A172 (cell line): Measurements from ENCODE around the gene CPED1. TPM values are rescaled to one million over a fixed set of nuclear protein-coding genes. Genes with fewer than 3 reads are reported as not detected.
"Not testable (repeated sequence)": the region's sequence is repeated elsewhere in the genome, so short reads cannot be mapped to it uniquely, and the experiment has no call there.

Experiments
- DNase-seq: peaks from one replicate; pipeline ENCODE4 v3.0.0-alpha.2; 2015; ENCODE audit warnings: low spot score
- total RNA-seq: library from RNA; depleted of rRNA; stranded (reverse); fragments of >200 nt; shearing (Covaris generic); gene quantifications from 2 replicates; pipeline ENCODE4 v1.2.3, GENCODE V29; 2014

Gene CPED1
- total RNA-seq, 1 experiment from 2014 or later = 18.4 TPM

- DNase-seq = no peak
Measured at GRCh38 chr7:121039510-121039822, 51.0 kb downstream of the CPED1 start.

- no peak for DNase-seq
Measured at GRCh38 chr7:121039994-121040393, 51.5 kb downstream of the CPED1 start.

- DNase-seq = no peak
Measured at GRCh38 chr7:121041516-121042148, 53.1 kb downstream of the CPED1 start.

DNA sequence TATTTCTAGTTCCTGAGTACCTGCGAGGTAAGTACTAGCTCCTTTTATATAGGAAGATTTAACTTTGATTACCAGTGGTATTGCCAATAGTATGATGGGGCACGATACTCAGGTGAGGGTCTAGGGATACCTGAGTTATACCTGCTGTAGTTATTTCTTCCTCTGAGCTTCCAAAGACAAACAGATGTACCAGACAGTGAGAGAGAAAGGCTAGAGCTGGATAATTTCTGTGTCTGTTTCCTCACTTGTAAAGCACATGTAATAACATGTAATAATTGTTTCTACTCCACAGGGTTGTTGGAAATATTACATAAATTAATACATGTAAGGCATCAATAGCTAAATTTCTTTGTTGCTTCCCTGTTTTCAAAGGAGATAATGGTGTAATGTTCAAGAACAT, 53.7 kb downstream of the CPED1 start:
- no peak for DNase-seq

DNA sequence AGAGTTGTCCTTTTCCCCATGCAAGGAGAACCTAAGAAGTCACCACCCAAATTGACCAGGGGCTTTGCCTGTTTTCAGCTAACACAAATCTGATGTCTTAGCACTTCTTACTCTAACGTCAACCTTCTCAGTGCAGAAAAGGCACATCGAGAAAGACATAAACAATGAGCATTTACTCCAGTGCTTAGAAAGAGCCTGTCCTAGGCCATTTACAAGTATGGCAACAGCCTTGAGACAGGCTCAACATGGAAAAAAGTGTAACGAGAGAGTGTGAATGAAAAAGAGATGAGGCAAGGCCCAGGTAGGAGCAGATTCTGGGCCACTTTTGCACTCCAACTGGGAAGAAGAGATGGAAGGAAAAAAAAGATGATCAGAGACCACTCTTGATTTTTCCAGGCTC, 54.4 kb downstream of the CPED1 start:
- DNase-seq = no peak

- DNase-seq = no peak
Measured at GRCh38 chr7:121043314-121044234, 55.1 kb downstream of the CPED1 start.

DNA sequence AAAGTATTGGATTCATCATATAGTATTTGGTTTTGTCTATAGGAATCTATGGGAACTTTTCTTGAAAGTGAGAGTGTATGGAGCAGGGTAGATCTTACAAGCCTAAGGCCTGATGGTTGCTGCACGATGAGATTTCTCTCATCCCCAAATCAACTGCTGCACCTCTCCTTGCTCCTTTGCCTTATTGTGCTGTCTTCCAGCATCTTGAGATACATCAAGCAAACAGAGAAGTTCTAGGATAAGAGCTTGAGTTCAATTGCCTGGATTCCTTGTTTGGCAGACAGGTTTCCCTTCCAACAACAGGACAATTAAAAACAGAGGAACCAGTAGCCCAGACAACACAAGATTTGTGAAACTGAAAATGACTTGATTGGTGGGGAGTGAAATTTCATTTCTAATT, 56.6 kb downstream of the CPED1 start:
- no peak for DNase-seq

DNA sequence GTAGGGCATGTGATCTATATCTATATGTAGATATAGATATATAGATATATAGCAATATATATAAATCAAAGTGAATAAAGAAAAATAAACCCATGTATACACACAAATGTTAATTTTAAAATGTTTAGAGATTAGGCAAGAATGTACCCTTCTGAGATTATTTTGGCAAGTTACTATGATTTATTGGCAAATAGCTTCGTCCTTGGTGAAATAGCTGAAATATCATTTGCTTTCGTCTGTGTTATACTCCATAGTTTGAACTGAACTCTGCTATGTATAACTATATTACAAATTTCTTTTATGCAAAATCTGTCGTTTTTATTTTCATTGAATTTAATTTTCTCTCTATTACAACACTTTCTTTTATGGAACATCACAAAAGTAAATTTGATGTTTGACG, 57.5 kb downstream of the CPED1 start:
- DNase-seq = no peak

- DNase-seq = no peak
Measured at GRCh38 chr7:121046893-121047468, 58.5 kb downstream of the CPED1 start.

DNA sequence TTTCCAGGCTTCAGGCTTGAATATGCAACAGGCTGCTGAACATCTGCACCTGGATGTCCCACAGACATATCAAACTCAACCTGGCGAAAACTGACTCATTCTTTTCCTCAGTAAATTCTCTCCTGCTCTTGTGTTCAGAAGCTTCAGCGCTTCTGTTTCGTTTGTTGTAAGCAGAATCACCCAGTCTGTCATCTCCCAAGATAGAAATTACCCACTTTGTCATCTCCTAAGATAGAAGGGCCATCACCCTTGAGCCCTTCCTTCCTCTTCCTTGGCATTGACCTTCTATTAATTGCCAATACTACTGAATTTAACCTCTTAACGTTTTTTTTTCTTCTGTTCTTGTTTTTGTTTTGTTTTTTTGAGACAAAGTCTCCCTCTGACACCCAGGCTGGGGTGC, 59.7 kb downstream of the CPED1 start:
- DNase-seq = no peak

- no peak for DNase-seq
Measured at GRCh38 chr7:121049028-121049791, 60.7 kb downstream of the CPED1 start.

DNA sequence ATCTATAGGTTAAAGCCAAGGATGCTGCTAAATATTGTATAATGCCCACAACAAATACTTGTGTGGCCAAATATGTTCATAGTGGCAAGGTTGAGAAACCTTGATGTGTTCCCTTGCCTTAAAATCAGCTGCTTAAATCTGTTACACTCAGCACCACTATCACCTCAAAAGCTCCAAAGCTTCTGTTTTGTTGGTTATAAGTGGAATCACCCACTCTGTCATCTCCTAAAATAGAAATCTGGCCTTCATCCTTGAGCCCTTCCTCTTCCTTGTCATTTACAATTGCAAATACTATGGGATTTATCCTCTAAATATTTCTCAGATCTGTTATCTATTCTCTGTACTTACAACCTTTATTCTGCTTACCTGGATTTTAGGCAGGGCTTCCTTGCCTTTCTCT, 61.4 kb downstream of the CPED1 start:
- no peak for DNase-seq

DNA sequence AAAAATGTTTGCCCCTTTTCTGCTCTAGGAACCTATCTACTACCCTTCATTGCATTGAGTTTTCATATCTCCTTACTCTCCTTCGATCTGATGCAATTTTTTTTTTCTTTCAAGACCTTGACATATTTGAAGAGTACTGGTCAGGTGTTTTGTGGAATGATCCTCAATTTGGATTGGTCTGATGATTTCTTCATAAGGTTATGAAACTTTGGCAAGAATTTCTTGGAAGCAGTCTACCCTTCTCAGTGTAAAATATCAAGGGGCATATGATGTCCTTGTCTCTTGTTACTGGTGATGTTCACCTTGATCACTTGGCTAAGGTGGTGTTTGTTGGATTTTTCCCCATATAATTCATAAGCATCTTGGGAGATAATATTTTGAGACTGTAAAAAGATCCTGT, 64.7 kb downstream of the CPED1 start:
- DNase-seq = no peak

GRCh38 chr7:121054925-121055324, 66.4 kb downstream of the CPED1 start:
- DNase-seq = no peak

- DNase-seq = no peak
Measured at GRCh38 chr7:121057878-121058277, 69.4 kb downstream of the CPED1 start.

GRCh38 chr7:121058975-121059374, 70.5 kb downstream of the CPED1 start:
- no peak for DNase-seq

- not testable (repeated sequence) for DNase-seq
Measured at GRCh38 chr7:121059979-121060509, 71.5 kb downstream of the CPED1 start.

DNA sequence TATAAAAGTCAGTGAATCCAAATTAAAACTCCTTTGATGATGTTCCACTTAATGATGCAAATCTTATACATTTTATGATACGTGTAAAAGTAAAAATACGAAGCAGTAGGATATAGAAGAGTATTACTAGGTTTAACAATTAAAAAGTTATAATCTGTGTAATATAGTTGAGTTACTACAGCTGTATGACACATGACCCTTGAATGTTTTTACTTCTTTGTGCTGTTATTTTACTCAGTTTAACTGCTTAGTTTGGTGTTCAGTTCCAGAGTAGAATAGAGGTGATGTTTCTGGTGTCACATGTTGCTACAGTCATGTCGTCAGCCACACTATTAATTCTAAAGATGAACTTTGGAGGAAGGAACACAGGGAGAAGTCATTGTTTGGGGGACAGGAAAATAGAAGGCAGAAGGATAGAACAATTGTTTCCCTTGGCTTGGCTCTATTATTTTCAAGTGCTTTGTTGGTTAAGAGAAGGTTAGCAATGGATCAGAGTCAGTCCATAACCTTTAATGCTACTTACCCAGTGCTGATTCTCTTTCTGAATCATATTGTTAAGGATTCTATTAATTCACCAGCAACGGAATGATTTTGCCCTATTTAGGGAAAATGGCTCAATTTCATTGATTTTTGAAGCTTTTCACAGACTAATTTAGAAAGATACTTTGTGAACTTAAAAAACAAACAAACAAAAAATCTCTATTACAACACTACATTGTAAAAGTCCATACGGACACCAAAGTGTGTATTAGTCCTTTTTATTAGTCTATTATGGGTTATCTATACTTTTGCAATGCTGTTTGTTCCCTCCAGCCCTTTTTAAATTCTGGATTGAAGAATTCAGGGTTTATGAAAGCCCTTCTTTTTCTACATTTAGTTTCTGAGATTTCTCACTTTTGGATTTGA, 73.4 kb downstream of the CPED1 start:
- no peak for DNase-seq

DNA sequence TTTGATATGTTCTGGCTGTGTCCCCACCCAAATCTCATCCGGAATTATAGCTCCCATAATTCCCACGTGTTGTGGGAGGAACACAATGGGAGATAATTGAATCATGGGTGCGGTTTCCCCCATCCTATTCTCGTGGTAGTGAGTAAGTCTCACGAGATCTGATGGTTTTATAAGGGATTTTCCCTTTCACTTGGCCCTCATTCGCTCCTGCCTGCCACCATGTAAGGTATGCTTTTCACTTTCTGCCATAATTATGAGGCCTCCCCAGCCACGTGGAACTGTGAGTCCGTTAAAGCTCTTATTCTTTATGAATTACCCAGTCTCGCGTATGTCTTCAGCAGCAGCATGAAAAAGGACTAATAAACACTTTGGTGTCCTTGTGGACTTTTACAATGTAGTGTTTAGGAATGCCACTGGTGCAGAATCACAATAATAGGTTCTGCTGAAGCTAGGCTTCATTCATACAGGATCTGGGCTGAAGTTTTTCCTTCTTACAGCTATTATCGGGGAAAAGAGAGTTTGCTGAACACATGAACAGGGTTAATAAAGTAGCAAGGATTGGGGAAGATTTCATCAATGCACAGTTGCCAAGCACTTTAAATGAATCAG, 74.3 kb downstream of the CPED1 start:
- peak; percentile 30 for DNase-seq

DNA sequence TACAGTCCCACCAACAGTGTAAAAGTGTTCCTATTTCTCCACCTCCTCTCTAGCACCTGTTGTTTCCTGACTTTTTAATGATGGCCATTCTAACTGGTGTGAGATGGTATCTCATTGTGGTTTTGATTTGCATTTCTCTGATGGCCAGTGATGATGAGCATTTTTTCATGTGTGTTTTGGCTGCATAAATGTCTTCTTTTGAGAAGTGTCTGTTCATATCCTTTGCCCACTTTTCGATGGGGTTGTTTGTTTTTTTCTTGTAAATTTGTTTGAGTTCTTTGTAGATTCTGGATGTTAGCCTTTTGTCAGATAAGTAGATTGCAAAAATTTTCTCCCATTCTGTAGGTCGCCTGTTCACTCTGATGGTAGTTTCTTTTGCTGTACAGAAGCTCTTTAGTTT, 79.2 kb downstream of the CPED1 start:
- DNase-seq = not testable (repeated sequence)
